Psoas muscle (tissue), 8 donors: ENCODE data around the gene MPRIP. TPM values are rescaled to one million over a fixed set of nuclear protein-coding genes. Genes with fewer than 3 reads are reported as not detected.
A peak's percentile ranks its signal among the peaks of the same experiment; 100 is the strongest.

Experiments used
- ATAC-seq, 4 donors: fragments of 200-7000 bp; cut with Tn5 transposase; one replicate each; pipeline ENCODE4 v1.9.1; 2020; ENCODE audit warnings: moderate library complexity in 3 of 4, mild to moderate bottlenecking in 2 of 4
- DNase-seq, 2 donors: peaks; one replicate each; pipeline ENCODE4 v3.0.0-alpha.2; 2020
- H3K27ac ChIP-seq: fragments of 200-600 bp; one replicate; pipeline ENCODE4 v1.8.0; 2022
- H3K27me3 ChIP-seq, 3 donors: fragments of 200-600 bp in 1 of 3; one replicate each; pipeline versions ENCODE4 v1.6.1 to v1.8.0; 2013 to 2022; ENCODE audit warnings: low read length in 2 of 3, mild to moderate bottlenecking in 2 of 3, moderate library complexity in 1 of 3; ENCODE audit not compliant: insufficient read depth in 3 of 3
- H3K36me3 ChIP-seq, 2 donors: fragments of 200-600 bp in 1 of 2; one replicate each; pipeline versions ENCODE4 v1.6.1 to v1.8.0; 2013 to 2022; ENCODE audit warnings: low read depth in 1 of 2, mild to moderate bottlenecking in 1 of 2, moderate library complexity in 1 of 2; ENCODE audit not compliant: insufficient read depth in 1 of 2
- H3K4me1 ChIP-seq: fragments of 200-600 bp; one replicate; pipeline ENCODE4 v1.8.0; 2022
- H3K4me3 ChIP-seq: fragments of 200-600 bp; one replicate; pipeline ENCODE4 v1.8.0; 2022; ENCODE audit warnings: mild to moderate bottlenecking
- H3K9me3 ChIP-seq: fragments of 200-600 bp; one replicate; pipeline ENCODE4 v1.8.0; 2022
- CTCF ChIP-seq: fragments of 200-600 bp; IDR thresholded peaks from one replicate; pipeline ENCODE4 v1.8.0; 2022; ENCODE audit warnings: antibody characterized with exemption
- WGBS, 3 donors: extraction: QIAGEN DNeasy Blood & Tissue Kit; methylation state at CpG; one replicate each; pipeline versions ENCODE4 v1.1.6 to v1.1.7; 2013; 5-methylcytosine and 5-hydroxymethylcytosine counted together
- intact Hi-C, 2 donors: fragments of 100-400 bp; cut with DNase I; formaldehyde crosslinking; loops; one replicate each; pipeline versions ENCODE4 v1.11.0 to v1.14.2; 2022
- polyA plus RNA-seq, 3 donors: library from polyadenylated mRNA; stranded (reverse); fragments of 200-250 nt; gene quantifications; one replicate each; pipeline ENCODE4 v1.2.3, GENCODE V29; 2013
- total RNA-seq, 4 donors: library from RNA; stranded (reverse); fragmentation: NEBNext Ultra II Directional in 2 of 4; extraction: Animal tissue kit (Norgen Biotek cat#: 25700) in 2 of 4; gene quantifications; one replicate each; pipeline versions ENCODE4 v1.2.1 to v1.2.4, GENCODE V29; 2021 to 2023
- donor health status: healthy with polysubstance abuse.
- donor health status: DM: no; HTN: no; CAD: no; lungs with moderate emphysema.
- donor health status: Bipolar disorder and iron deficiency.
- donor health status: healthy.
- donor health status: DM: yes; HTN: yes; CAD: no.
- donor health status: DM: no; HTN: no; CAD: no.
- donor health status: DM: no; HTN: no; CAD: no.
- donor health status: DM: yes; HTN: yes; CAD: no.

The MPRIP gene
- total and polyA plus RNA-seq, 7 donors = 142 to 322 (median 244) TPM

DNA sequence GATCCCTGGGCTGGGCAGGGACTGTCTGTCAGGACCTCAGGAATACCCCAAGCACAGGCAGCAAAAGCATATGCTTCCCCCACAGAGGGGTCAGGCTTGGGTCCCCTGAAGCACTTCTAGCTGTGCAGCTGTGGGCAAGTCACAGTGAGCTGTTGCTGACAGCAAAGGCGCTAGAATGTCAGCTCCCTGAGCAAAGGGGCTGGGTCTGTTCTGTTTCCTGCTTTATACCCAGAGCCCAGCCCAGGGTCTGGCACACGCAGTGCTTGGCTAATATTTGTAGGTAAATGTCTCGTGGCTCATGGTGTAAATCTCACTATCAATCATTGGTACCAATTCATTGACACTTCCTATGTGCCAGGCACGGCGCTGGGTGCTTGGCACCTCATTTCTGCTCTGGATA, 16.6 kb upstream of the MPRIP start:
- 89 to 96% (median 89%) methylated on average over 5 of the region's 5 CpGs for WGBS, 3 donors
- Histone ChIP-seq H3K4me1 (peaks cover 4% of the 10 kb centered on the region), H3K4me3 (no peak overlapping the region), H3K27ac (no peak overlapping the region), H3K27me3 (no peaks in the 10 kb centered on the region), H3K9me3 (no peaks in the 10 kb centered on the region), H3K36me3 (no peaks in the 10 kb centered on the region)
- DNase-seq (no peak), ATAC-seq (no peak)
- TF ChIP-seq CTCF = no peak
- intact Hi-C loops = no loop called here

DNA sequence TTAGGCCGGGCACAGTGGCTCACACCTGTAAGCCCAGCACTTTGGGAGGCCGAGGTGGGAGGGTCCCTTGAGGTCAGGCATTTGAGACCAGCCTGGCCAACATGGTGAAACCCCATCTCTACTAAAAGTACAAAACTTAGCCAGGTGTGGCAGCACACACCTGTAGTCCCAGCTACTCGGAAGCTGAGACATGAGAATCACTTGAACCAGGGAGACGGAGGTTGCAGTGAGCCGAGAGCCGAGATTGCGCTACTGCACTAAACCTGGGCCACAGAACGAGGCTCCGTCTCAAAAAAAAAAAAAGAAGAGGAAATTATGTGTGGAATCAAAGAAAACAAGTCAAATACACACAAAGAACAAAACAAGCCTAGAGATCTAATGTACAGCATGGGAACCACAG, 16.1 kb upstream of the MPRIP start:
- no peaks in the 10 kb centered on the region for H3K36me3 ChIP-seq
- no peak for TF ChIP-seq CTCF
- H3K27ac ChIP-seq = no peak overlapping the region
- ATAC-seq = no peak
- peaks cover 9% of the 10 kb centered on the region for H3K4me1 ChIP-seq
- no peaks in the 10 kb centered on the region for H3K27me3 ChIP-seq
- H3K4me3 ChIP-seq = no peak overlapping the region
- H3K9me3 ChIP-seq = no peaks in the 10 kb centered on the region
- 86 to 90% (median 87%) methylated on average over 9 of the region's 9 CpGs for WGBS, 3 donors
- DNase-seq = no peak
- intact Hi-C loops = no loop called here

GRCh38 chr17:17027442-17028058, 14.7 kb upstream of the MPRIP start:
- 72 to 85% (median 72%) methylated on average over 10 of the region's 10 CpGs for WGBS, 3 donors
- no peaks in the 10 kb centered on the region for H3K27me3 ChIP-seq
- ATAC-seq (no peak), DNase-seq (no peak)
- no peak overlapping the region for H3K4me3 ChIP-seq
- H3K4me1 ChIP-seq = peaks cover 18% of the 10 kb centered on the region
- no peak overlapping the region for H3K27ac ChIP-seq
- H3K36me3 ChIP-seq = no peaks in the 10 kb centered on the region
- no peak for TF ChIP-seq CTCF
- intact Hi-C loops = no loop called here
- no peaks in the 10 kb centered on the region for H3K9me3 ChIP-seq

- no peaks in the 10 kb centered on the region for H3K27me3 ChIP-seq
- peak; percentile 69 to 81 for DNase-seq
- 60 to 68% (median 63%) methylated on average over 11 to 12 of the region's 12 CpGs for WGBS, 3 donors
- no peaks in the 10 kb centered on the region for H3K9me3 ChIP-seq
- no peak overlapping the region for H3K27ac ChIP-seq
- no peak overlapping the region for H3K4me3 ChIP-seq
- no peak for TF ChIP-seq CTCF
- intact Hi-C loops = no loop called here
- H3K36me3 ChIP-seq = no peaks in the 10 kb centered on the region
- peaks cover 18% of the 10 kb centered on the region for H3K4me1 ChIP-seq
- peak; percentile 21 to 47 (median 33) for ATAC-seq
These were observed 14.0 kb upstream of the MPRIP start for GRCh38 chr17:17028059-17028877.
